Measurements from ENCODE around the gene ATG4D.
A peak's percentile ranks its signal among the peaks of the same experiment; 100 is the strongest.
"Not testable (repeated sequence)": the region's sequence is repeated elsewhere in the genome, so short reads cannot be mapped to it uniquely, and the experiment has no call there.

The ATG4D gene

GRCh38 chr19:10553087-10553667, 9.5 kb downstream of the ATG4D start:
- no peak for DNase-seq

GRCh38 chr19:10553943-10554381, 10.3 kb downstream of the ATG4D start:
- no peak for DNase-seq

GRCh38 chr19:10554760-10555609, 11.3 kb downstream of the ATG4D start:
- no peak for DNase-seq

GRCh38 chr19:10555610-10555973, 11.9 kb downstream of the ATG4D start:
- DNase-seq = no peak

GRCh38 chr19:10557603-10558197, 14.0 kb downstream of the ATG4D start:
- DNase-seq = no peak

- no peak for DNase-seq
Observed at GRCh38 chr19:10560154-10560553, 16.4 kb downstream of the ATG4D start.

- no peak for DNase-seq
Observed at GRCh38 chr19:10562609-10563008, 18.9 kb downstream of the ATG4D start.

- peak; percentile 36 for DNase-seq
Observed at GRCh38 chr19:10565028-10565566, 21.4 kb downstream of the ATG4D start.

- DNase-seq = peak; percentile 98
Observed at GRCh38 chr19:10565567-10566407, 22.1 kb downstream of the ATG4D start, which contains the start of gene KRI1. Gene KRI1 (minus strand): TSS chr19:10566010. CDS start chr19:10565999, 11 bp downstream.

- no peak for DNase-seq
Observed at GRCh38 chr19:10566408-10566657, 22.6 kb downstream of the ATG4D start.

- no peak for DNase-seq
Observed at GRCh38 chr19:10566658-10567410, 23.1 kb downstream of the ATG4D start.

GRCh38 chr19:10567656-10568055, 24.0 kb downstream of the ATG4D start:
- DNase-seq = no peak

GRCh38 chr19:10568062-10568825, 24.5 kb downstream of the ATG4D start:
- DNase-seq = no peak

GRCh38 chr19:10568826-10569651, 25.3 kb downstream of the ATG4D start, which contains the start of gene CDKN2D:
Gene CDKN2D (minus strand): TSS chr19:10568979. CDS start chr19:10568653, 326 bp downstream.
- peak; percentile 99 for DNase-seq

GRCh38 chr19:10573793-10574192, 30.1 kb downstream of the ATG4D start:
- DNase-seq = not testable (repeated sequence)

GRCh38 chr19:10574462-10574861, 30.8 kb downstream of the ATG4D start:
- DNase-seq = no peak

- no peak for DNase-seq
Observed at GRCh38 chr19:10575011-10575716, 31.5 kb downstream of the ATG4D start.

- no peak for DNase-seq
Observed at GRCh38 chr19:10577951-10578350, 34.2 kb downstream of the ATG4D start.

- DNase-seq = peak; percentile 91
Observed at GRCh38 chr19:10580979-10581631, 37.4 kb downstream of the ATG4D start.

All from activated T-cell treated with anti-CD3 and anti-CD28 coated beads for 4 hours (primary cell).